ENCODE measurements around the gene SLX4.

The SLX4 gene

GRCh38 chr16:3598236-3598635 lies 13.2 kb downstream of the SLX4 start:
- DNase-seq (ENCODE audit: low read depth): no peak

GRCh38 chr16:3597676-3598075 lies 13.7 kb downstream of the SLX4 start:
- no peak for DNase-seq (ENCODE audit: low read depth)

- no peak for DNase-seq (ENCODE audit: low read depth)
These were observed 14.2 kb downstream of the SLX4 start for GRCh38 chr16:3597226-3597625.

- DNase-seq (ENCODE audit: low read depth): no peak
These were observed 15.1 kb downstream of the SLX4 start for GRCh38 chr16:3596101-3596861.

GRCh38 chr16:3595521-3596021 lies 15.8 kb downstream of the SLX4 start:
- DNase-seq (ENCODE audit: low read depth): no peak

- DNase-seq (ENCODE audit: low read depth): no peak
These were observed 16.3 kb downstream of the SLX4 start for GRCh38 chr16:3595110-3595486.

- DNase-seq (ENCODE audit: low read depth): no peak
These were observed 16.9 kb downstream of the SLX4 start for GRCh38 chr16:3594316-3595109.

- DNase-seq (ENCODE audit: low read depth): no peak
These were observed 18.8 kb downstream of the SLX4 start for GRCh38 chr16:3592559-3592958.

GRCh38 chr16:3591991-3592390 lies 19.4 kb downstream of the SLX4 start:
- DNase-seq (ENCODE audit: low read depth): no peak

- no peak for DNase-seq (ENCODE audit: low read depth)
These were observed 20.0 kb downstream of the SLX4 start for GRCh38 chr16:3591436-3591803.

GRCh38 chr16:3590736-3591435 lies 20.5 kb downstream of the SLX4 start:
- DNase-seq (ENCODE audit: low read depth): no peak

GRCh38 chr16:3589991-3590701 lies 21.3 kb downstream of the SLX4 start:
- no peak for DNase-seq (ENCODE audit: low read depth)

- no peak for DNase-seq (ENCODE audit: low read depth)
These were observed 21.9 kb downstream of the SLX4 start for GRCh38 chr16:3589441-3589921.

GRCh38 chr16:3589001-3589400 lies 22.4 kb downstream of the SLX4 start:
- DNase-seq (ENCODE audit: low read depth): no peak

GRCh38 chr16:3587547-3588110 lies 23.8 kb downstream of the SLX4 start:
- DNase-seq (ENCODE audit: low read depth): no peak

GRCh38 chr16:3584412-3584811 lies 27.0 kb downstream of the SLX4 start:
- no peak for DNase-seq (ENCODE audit: low read depth)

- DNase-seq (ENCODE audit: low read depth): no peak
These were observed 27.9 kb downstream of the SLX4 start for GRCh38 chr16:3583303-3584038.

GRCh38 chr16:3582276-3583165 lies 28.9 kb downstream of the SLX4 start:
- no peak for DNase-seq (ENCODE audit: low read depth)

- DNase-seq (ENCODE audit: low read depth): no peak
These were observed 30.0 kb downstream of the SLX4 start for GRCh38 chr16:3581392-3581791.

- no peak for DNase-seq (ENCODE audit: low read depth)
These were observed 30.7 kb downstream of the SLX4 start for GRCh38 chr16:3580686-3581085.

Measured in T follicular helper cell (primary cell).